ENCODE results near the gene PITPNM3. TPM values are rescaled to one million over a fixed set of nuclear protein-coding genes. Genes with fewer than 3 reads are reported as not detected.

Gene PITPNM3
- total RNA-seq, 1 donor from 2014 or later, result 1.1 TPM

DNA sequence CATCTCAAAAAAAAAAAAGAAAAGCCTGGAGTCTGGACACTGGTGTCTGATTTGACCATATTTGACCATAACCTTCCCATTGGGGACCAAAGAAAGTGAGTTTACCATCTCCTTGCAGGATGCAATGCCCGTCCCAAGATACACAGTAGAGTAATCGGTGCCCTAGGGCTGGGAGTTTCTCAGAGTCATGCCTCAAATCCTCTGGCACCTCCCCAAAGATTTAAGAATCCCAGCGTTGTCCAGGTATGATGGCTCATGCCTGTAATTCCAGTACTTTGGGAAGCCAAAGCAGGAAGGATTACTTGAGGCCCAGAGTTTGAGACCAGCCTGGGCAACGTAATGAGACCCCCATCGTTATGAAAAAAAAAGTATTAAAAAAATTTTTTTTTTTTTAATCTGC lies 5.0 kb downstream of the PITPNM3 start:
- H3K27ac Mint-ChIP-seq, result no peak overlapping the region
- CTCF ChIA-PET, result no interaction called here
- no peak for ATAC-seq (ENCODE audit: low read depth)
- TF ChIP-seq, protein P1, sequence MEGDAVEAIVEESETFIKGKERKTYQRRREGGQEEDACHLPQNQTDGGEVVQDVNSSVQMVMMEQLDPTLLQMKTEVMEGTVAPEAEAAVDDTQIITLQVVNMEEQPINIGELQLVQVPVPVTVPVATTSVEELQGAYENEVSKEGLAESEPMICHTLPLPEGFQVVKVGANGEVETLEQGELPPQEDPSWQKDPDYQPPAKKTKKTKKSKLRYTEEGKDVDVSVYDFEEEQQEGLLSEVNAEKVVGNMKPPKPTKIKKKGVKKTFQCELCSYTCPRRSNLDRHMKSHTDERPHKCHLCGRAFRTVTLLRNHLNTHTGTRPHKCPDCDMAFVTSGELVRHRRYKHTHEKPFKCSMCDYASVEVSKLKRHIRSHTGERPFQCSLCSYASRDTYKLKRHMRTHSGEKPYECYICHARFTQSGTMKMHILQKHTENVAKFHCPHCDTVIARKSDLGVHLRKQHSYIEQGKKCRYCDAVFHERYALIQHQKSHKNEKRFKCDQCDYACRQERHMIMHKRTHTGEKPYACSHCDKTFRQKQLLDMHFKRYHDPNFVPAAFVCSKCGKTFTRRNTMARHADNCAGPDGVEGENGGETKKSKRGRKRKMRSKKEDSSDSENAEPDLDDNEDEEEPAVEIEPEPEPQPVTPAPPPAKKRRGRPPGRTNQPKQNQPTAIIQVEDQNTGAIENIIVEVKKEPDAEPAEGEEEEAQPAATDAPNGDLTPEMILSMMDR (IDR thresholded peaks at IDR 0.05), result no peak
- DNase-seq, result no peak
- H3K27me3 Mint-ChIP-seq, result peaks cover 24% of the 10 kb centered on the region
- H3K4me3 Mint-ChIP-seq, result no peak overlapping the region
- no peaks in the 10 kb centered on the region for H3K36me3 Mint-ChIP-seq (ENCODE audit: low read depth)
- intact Hi-C loops (cut with micrococcal nuclease), result no loop called here
- H3K9me3 Mint-ChIP-seq, result no peaks in the 10 kb centered on the region
- peaks cover 11% of the 10 kb centered on the region for H3K4me1 Mint-ChIP-seq
- POLR2A ChIA-PET, result no interaction called here

DNA sequence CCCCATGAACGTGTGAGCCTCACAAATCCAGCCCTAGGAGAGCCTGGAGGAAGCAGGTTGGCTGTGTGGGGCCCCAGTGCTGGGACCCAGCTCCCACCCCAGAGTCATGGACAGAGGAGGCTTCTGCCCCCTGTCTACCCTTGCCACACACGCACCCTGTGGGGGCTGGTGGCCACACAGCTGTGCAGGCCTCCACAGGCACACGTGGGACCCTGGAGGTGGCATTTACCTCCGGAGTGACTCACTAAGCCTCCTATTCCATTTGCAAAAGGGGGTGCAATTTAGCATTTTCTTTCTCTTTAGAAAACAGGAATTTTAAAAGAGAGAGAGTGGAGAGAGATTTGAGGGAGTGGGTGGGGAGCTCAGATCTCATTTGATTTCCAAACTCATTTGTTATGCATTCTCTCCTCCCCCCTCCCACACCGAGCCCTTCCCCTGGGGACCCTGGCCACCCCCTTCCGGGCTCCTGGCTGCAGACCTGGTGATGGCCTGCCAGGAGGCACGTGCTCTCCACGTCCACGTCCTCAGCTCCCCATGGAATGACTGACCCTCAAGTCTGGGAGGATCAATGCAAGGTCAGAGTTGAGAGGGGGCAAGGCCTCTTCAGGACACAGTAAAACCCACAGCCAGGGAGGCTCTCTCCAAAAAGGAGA lies 6.8 kb downstream of the PITPNM3 start:
- Mint-ChIP-seq H3K4me1 (peaks cover 2% of the 10 kb centered on the region), H3K27ac (no peak overlapping the region), H3K4me3 (no peak overlapping the region), H3K27me3 (peaks cover 16% of the 10 kb centered on the region), H3K9me3 (no peaks in the 10 kb centered on the region), H3K36me3 (ENCODE audit: low read depth) (no peaks in the 10 kb centered on the region)
- CTCF ChIA-PET, result no interaction called here
- intact Hi-C loops (cut with micrococcal nuclease), result no loop called here
- TF ChIP-seq, protein P1 (IDR thresholded peaks at IDR 0.05), result no peak
- DNase-seq, result no peak
- ATAC-seq (ENCODE audit: low read depth), result no peak
- POLR2A ChIA-PET, result interaction anchor here (0.6 kb wide), 1 partner anchor 22 kb away, joined by 3 read pairs; no protein-coding TSS in a partner anchor

DNA sequence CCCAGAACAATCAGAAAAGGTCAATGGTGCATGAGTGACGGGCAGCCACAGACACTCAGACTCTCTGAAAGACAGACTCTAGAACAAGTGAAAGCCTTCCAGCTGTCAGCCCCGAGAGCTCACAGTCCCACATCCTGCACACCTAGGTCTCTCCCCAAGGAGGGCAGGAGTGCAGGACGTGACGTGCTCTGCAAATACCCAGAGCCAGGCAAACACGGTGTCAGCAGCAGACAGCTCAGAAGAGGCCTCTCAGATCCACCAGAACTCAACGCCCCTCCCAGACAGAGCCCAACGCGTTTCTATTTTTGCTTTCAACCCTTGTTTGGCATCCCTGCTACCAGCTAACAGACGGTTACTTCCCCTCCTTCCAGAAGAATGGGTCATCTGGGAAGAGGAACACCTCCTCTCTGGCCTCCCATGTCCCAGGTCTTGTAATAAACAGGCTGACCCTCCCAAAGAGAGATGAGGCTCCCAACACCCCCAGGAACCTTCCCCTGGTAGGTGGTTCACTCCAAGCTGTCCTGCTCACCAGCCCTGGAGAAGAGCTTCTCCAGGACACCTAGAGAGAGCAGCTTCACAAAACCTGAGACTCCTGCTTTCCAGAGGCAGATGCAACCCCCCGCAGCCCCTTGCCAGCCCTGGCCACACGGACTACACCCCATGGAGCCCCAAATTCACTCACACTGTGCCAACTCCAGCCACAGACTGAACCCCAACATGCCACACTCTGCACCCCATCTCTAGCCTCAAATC lies 7.6 kb downstream of the PITPNM3 start:
- intact Hi-C loops (cut with micrococcal nuclease), result no loop called here
- H3K9me3 Mint-ChIP-seq, result no peaks in the 10 kb centered on the region
- POLR2A ChIA-PET, result no interaction called here
- no peak overlapping the region for H3K27ac Mint-ChIP-seq
- ATAC-seq (ENCODE audit: low read depth) (no peak), DNase-seq (no peak)
- H3K27me3 Mint-ChIP-seq, result peaks cover 11% of the 10 kb centered on the region
- H3K36me3 Mint-ChIP-seq (ENCODE audit: low read depth), result no peaks in the 10 kb centered on the region
- H3K4me3 Mint-ChIP-seq, result no peak overlapping the region
- peaks cover 2% of the 10 kb centered on the region for H3K4me1 Mint-ChIP-seq
- TF ChIP-seq, protein P1 (IDR thresholded peaks at IDR 0.05), result no peak
- CTCF ChIA-PET, result no interaction called here

DNA sequence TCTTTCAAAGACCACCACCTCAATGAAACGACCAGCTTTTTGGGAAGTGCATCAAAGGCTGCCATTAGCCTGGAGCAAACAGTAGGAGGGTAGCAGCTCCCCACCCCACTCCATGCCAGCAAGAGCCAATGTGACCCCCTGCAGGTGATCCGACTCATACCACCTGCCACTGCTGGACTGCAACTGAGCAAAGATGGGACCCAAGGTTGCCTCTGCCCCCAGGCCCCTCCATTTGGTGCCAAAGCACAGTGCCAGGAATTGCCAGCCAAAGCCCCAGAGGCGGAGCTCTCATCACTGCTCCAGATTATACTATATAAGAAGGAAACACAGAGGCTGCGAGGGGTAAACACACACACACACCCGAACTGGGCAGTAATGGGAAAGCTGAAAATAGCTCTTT lies 8.3 kb downstream of the PITPNM3 start:
- TF ChIP-seq, protein P1 (IDR thresholded peaks at IDR 0.05), result no peak
- no peak overlapping the region for H3K27ac Mint-ChIP-seq
- no peaks in the 10 kb centered on the region for H3K36me3 Mint-ChIP-seq (ENCODE audit: low read depth)
- ChIA-PET CTCF (no interaction called here), POLR2A (interaction anchor here (0.8 kb wide), 1 partner anchor 27 kb away, joined by 3 read pairs; no protein-coding TSS in a partner anchor)
- H3K4me1 Mint-ChIP-seq, result peaks cover 2% of the 10 kb centered on the region
- no peak for DNase-seq
- no peaks in the 10 kb centered on the region for H3K9me3 Mint-ChIP-seq
- intact Hi-C loops (cut with micrococcal nuclease), result no loop called here
- H3K27me3 Mint-ChIP-seq, result peaks cover 6% of the 10 kb centered on the region
- no peak for ATAC-seq (ENCODE audit: low read depth)
- H3K4me3 Mint-ChIP-seq, result no peak overlapping the region

DNA sequence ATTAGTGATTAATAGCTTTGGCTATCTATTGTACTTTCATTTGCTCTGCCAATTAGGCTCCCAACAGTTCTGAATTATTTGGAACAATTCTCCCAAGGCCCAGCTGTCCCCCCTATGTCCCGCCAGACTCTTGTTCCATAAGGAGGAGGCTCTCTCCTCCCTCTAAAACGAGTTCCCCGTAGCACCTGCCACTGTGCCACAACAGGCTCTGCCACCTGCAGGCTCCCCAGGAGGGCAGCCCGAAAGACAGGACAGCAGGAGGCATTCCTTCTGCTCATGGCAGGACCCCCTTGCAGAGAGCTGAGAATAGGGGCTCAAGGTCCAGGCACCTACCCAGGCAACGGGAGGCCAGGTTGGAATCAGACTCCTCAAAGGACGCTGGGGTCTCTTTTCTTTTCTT lies 9.0 kb downstream of the PITPNM3 start:
- no peaks in the 10 kb centered on the region for H3K9me3 Mint-ChIP-seq
- no peak for DNase-seq
- H3K4me3 Mint-ChIP-seq, result no peak overlapping the region
- POLR2A ChIA-PET, result no interaction called here
- H3K27ac Mint-ChIP-seq, result no peak overlapping the region
- no peak for ATAC-seq (ENCODE audit: low read depth)
- peaks cover 2% of the 10 kb centered on the region for H3K27me3 Mint-ChIP-seq
- TF ChIP-seq, protein P1 (IDR thresholded peaks at IDR 0.05), result no peak
- no peaks in the 10 kb centered on the region for H3K36me3 Mint-ChIP-seq (ENCODE audit: low read depth)
- CTCF ChIA-PET, result no interaction called here
- intact Hi-C loops (cut with micrococcal nuclease), result no loop called here
- peaks cover 2% of the 10 kb centered on the region for H3K4me1 Mint-ChIP-seq
